SK-N-SH (cell line): Measurements from ENCODE around the gene ADTRP. TPM values are rescaled to one million over a fixed set of nuclear protein-coding genes. Genes with fewer than 3 reads are reported as not detected.
A peak's percentile ranks its signal among the peaks of the same experiment; 100 is the strongest.

Experiments
- CTCF ChIA-PET: fragments of 300-600, 350-600 bp; formaldehyde crosslinking; extraction: SDS; loops from one replicate; lab custom pipeline; 2021; lab: Yijun Ruan, JAX
- POLR2A ChIA-PET: fragments of 350-600 bp; sonication (Branson Sonifier 250); formaldehyde crosslinking; extraction: SDS; loops from one replicate; lab custom pipeline; 2020; ENCODE audit warnings: antibody characterized with exemption, inconsistent platforms; lab: Yijun Ruan, JAX
- DNase-seq: peaks from one replicate; pipeline ENCODE4 v3.0.0; 2012
- H2AFZ ChIP-seq: fragments of 200-600 bp; sonication (generic); 2 replicates; pipeline ENCODE4 v1.8.1; 2016; ENCODE audit warnings: antibody characterized with exemption, mild to moderate bottlenecking, low read depth
- H3F3A ChIP-seq: fragments of 200-600 bp; sonication (generic); replicated peaks from 2 replicates; pipeline ENCODE3; 2016; ENCODE audit warnings: antibody characterized with exemption, mild to moderate bottlenecking; ENCODE audit not compliant: insufficient read depth
- H3K27ac ChIP-seq, 2 experiments: fragments of 200-500 bp in 1 of 2; fragments of 200-600 bp in 1 of 2; sonication (Bioruptor generic) in 1 of 2; sonication (generic), shearing (Covaris generic) in 1 of 2; 2 replicates each; pipeline versions ENCODE4 v1.5.1 to v1.6.1; 2014 to 2016; ENCODE audit warnings: low read depth in 2 of 2, inconsistent platforms in 1 of 2, low read length in 1 of 2, mild to moderate bottlenecking in 1 of 2, mixed read lengths in 1 of 2
- H3K27me3 ChIP-seq: fragments of 200-600 bp; sonication (generic), shearing (Covaris generic); 2 replicates; pipeline ENCODE4 v1.6.1; 2016; ENCODE audit warnings: mixed run types; ENCODE audit not compliant: insufficient read depth
- H3K36me3 ChIP-seq, 2 experiments: fragments of 200-500 bp in 1 of 2; fragments of 200-600 bp in 1 of 2; sonication (Bioruptor generic) in 1 of 2; sonication (generic) in 1 of 2; replicated peaks in 1 of 2; 2 replicates each; pipeline versions ENCODE3 to v1.5.1; 2014 to 2016; ENCODE audit warnings: low read length in 1 of 2, mild to moderate bottlenecking in 1 of 2; ENCODE audit not compliant: insufficient read depth in 2 of 2, control insufficient read depth in 1 of 2
- H3K4me1 ChIP-seq, 2 experiments: fragments of 200-500 bp in 1 of 2; fragments of 200-600 bp in 1 of 2; sonication (Bioruptor generic) in 1 of 2; sonication (generic), shearing (Covaris generic) in 1 of 2; 2 replicates each; pipeline versions ENCODE4 v1.5.1 to v1.6.1; 2014 to 2016; ENCODE audit warnings: low read depth in 1 of 2, low read length in 1 of 2, mixed run types in 1 of 2; ENCODE audit not compliant: insufficient read depth in 2 of 2, control insufficient read depth in 1 of 2
- H3K4me2 ChIP-seq: fragments of 200-600 bp; sonication (generic), shearing (Covaris generic); 2 replicates; pipeline ENCODE4 v1.6.1; 2017; ENCODE audit warnings: mixed run types
- H3K4me3 ChIP-seq, 2 experiments: fragments of 200-500 bp in 1 of 2; fragments of 200-600 bp in 1 of 2; sonication (Bioruptor generic) in 1 of 2; sonication (generic), shearing (Covaris generic) in 1 of 2; 2 replicates each; pipeline versions ENCODE4 v1.5.1 to v1.8.1; 2014 to 2016; ENCODE audit warnings: low read depth in 2 of 2, inconsistent platforms in 1 of 2, low read length in 1 of 2, mild to moderate bottlenecking in 1 of 2, mixed read lengths in 1 of 2, moderate library complexity in 1 of 2
- H3K79me2 ChIP-seq: fragments of 200-600 bp; sonication (generic); 2 replicates; pipeline ENCODE4 v1.8.1; 2017; ENCODE audit warnings: mild to moderate bottlenecking; ENCODE audit not compliant: insufficient read depth
- H3K9ac ChIP-seq: fragments of 200-600 bp; sonication (generic); 2 replicates; pipeline ENCODE4 v1.6.1; 2017; ENCODE audit warnings: mixed run types
- H3K9me2 ChIP-seq: fragments of 200-600 bp; sonication (generic); 2 replicates; pipeline ENCODE4 v1.6.1; 2017; ENCODE audit warnings: mixed run types
- H3K9me3 ChIP-seq: fragments of 200-600 bp; sonication (generic); 2 replicates; pipeline ENCODE4 v1.6.1; 2017; ENCODE audit warnings: mixed run types, mild to moderate bottlenecking, moderate library complexity
- H4K20me1 ChIP-seq: fragments of 200-600 bp; sonication (generic); 2 replicates; pipeline ENCODE4 v1.6.1; 2017; ENCODE audit warnings: mild to moderate bottlenecking, mixed run types; ENCODE audit not compliant: insufficient read depth
- EP300 ChIP-seq, 2 experiments: IDR thresholded peaks; 2 replicates each; pipeline versions ENCODE4 v1.4.0 to v1.6.1; 2012; ENCODE audit warnings: borderline replicate concordance in 1 of 2, low read depth in 1 of 2, low read length in 1 of 2
- EZH2phosphoT487 ChIP-seq: fragments of 200-600 bp; sonication (generic); IDR thresholded peaks from 2 replicates; pipeline ENCODE4 v1.6.1; 2017; ENCODE audit warnings: low read depth, mixed run types, mild to moderate bottlenecking, antibody characterized with exemption, moderate library complexity, borderline replicate concordance
- FOSL2 ChIP-seq: IDR thresholded peaks from 2 replicates; pipeline ENCODE4 v1.4.0; 2012; ENCODE audit warnings: low read depth, mild to moderate bottlenecking, moderate library complexity, borderline replicate concordance
- FOXJ3 ChIP-seq: sonication (generic); formaldehyde crosslinking; IDR thresholded peaks from 2 replicates; pipeline ENCODE4 v1.5.1; 2020; ENCODE audit warnings: mild to moderate bottlenecking, missing genetic modification reagents
- FOXM1 ChIP-seq: IDR thresholded peaks from 2 replicates; pipeline ENCODE4 v1.4.0; 2012; ENCODE audit warnings: low read depth, mild to moderate bottlenecking
- GATA2 ChIP-seq: sonication (generic); formaldehyde crosslinking; IDR thresholded peaks from 2 replicates; pipeline ENCODE4 v1.5.0; 2020; ENCODE audit warnings: mild to moderate bottlenecking, missing genetic modification reagents
- JUND ChIP-seq: IDR thresholded peaks from 2 replicates; pipeline ENCODE4 v1.4.0; 2012
- NFIC ChIP-seq: IDR thresholded peaks from 2 replicates; pipeline ENCODE4 v1.4.0; 2012; ENCODE audit warnings: borderline replicate concordance
- RCOR1 ChIP-seq: fragments of 150-350 bp; IDR thresholded peaks from 2 replicates; pipeline ENCODE4 v1.6.1; 2017; ENCODE audit warnings: antibody characterized with exemption, low read length
- SIN3A ChIP-seq: IDR thresholded peaks from 2 replicates; pipeline ENCODE4 v1.6.1; 2012; ENCODE audit warnings: low read depth, mild to moderate bottlenecking, low read length, moderate library complexity, borderline replicate concordance
- SMC3 ChIP-seq: IDR thresholded peaks from 2 replicates; pipeline ENCODE4 v1.6.1; 2012; ENCODE audit warnings: low read depth, low read length, improper control_type of control experiment
- TAF1 ChIP-seq: IDR thresholded peaks from 2 replicates; pipeline ENCODE4 v1.6.1; 2012; ENCODE audit warnings: low read depth, mild to moderate bottlenecking, low read length, moderate library complexity, borderline replicate concordance
- TCF12 ChIP-seq: IDR thresholded peaks from 2 replicates; pipeline ENCODE4 v1.4.0; 2012
- TEAD4 ChIP-seq: IDR thresholded peaks from 2 replicates; pipeline ENCODE4 v1.4.0; 2012; ENCODE audit warnings: mild to moderate bottlenecking, borderline replicate concordance; ENCODE audit not compliant: insufficient read depth
- WGBS: methylation state at CpG from one replicate; pipeline ENCODE4 v1.1.6; 2017; ENCODE audit warnings: low lambda C conversion rate; 5-methylcytosine and 5-hydroxymethylcytosine counted together
- polyA plus RNA-seq, 3 experiments: library from polyadenylated mRNA; depleted of rRNA; stranded (reverse); fragments of >200 nt; gene quantifications; 2 replicates each; pipeline ENCODE4 v1.2.3, GENCODE V29; 2012
- TF ChIP-seq, protein P1 (sequence below): fragments of 150-350 bp; IDR thresholded peaks from 2 replicates; pipeline ENCODE4 v1.6.1; 2016; ENCODE audit warnings: mild to moderate bottlenecking, low read depth, low read length
- TF ChIP-seq, protein P2 (sequence below): IDR thresholded peaks from 2 replicates; pipeline ENCODE4; 2012
- TF ChIP-seq, protein P3 (sequence below): IDR thresholded peaks from 2 replicates; pipeline ENCODE4 v1.4.0; 2012; ENCODE audit warnings: low read depth, borderline replicate concordance
- TF ChIP-seq, protein P4 (sequence below): IDR thresholded peaks from 2 replicates; pipeline ENCODE4 v1.4.0; 2012; ENCODE audit warnings: low read depth

Gene ADTRP
- polyA plus RNA-seq, 1 of the 3 experiments (the other 2 are of a cell fraction) = 0.84 TPM

DNA sequence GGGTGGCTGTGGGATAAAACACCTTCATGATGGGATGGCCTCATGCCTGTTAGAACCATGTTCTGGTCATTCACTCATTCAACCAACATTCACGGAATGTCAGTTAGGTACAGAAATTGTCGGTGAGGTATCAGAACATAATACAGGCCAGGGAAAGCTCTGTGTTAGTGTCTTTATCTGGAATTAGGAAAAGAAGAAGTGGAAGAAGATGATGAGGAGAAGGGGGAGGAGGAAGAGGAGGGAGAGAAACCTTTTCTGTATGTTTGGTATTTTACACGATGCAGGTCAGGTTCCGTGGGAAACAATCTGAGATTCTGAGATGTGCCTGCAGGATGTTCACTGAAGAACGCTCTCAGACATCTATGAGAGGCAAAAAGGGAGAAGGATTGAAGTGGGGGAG lies 5.6 kb downstream of the ADTRP start:
- H4K20me1 ChIP-seq = no peaks in the 10 kb centered on the region
- 92% methylated on average over 5 of the region's 5 CpGs for WGBS
- no peak overlapping the region for H3K4me3 ChIP-seq
- ChIA-PET POLR2A (no interaction called here), CTCF (no interaction called here)
- peaks cover 5 to 39% of the 10 kb centered on the region in 2 experiments for H3K4me1 ChIP-seq
- H3F3A ChIP-seq = peaks cover 29% of the 10 kb centered on the region
- H2AFZ ChIP-seq = no peak overlapping the region
- H3K79me2 ChIP-seq = no peaks in the 10 kb centered on the region
- H3K27me3 ChIP-seq = no peaks in the 10 kb centered on the region
- H3K4me2 ChIP-seq = peak overlapping the region; percentile 56
- H3K9me2 ChIP-seq = no peaks in the 10 kb centered on the region
- no peaks in the 10 kb centered on the region for H3K9me3 ChIP-seq
- peak overlapping the region; percentile 39 to 97; a peak in 3 of 4 replicates for H3K27ac ChIP-seq
- no peaks in the 10 kb centered on the region for H3K36me3 ChIP-seq
- H3K9ac ChIP-seq = peak overlapping the region; percentile 4; the same call in 1 of the 2 replicates
- TF ChIP-seq, protein P1, sequence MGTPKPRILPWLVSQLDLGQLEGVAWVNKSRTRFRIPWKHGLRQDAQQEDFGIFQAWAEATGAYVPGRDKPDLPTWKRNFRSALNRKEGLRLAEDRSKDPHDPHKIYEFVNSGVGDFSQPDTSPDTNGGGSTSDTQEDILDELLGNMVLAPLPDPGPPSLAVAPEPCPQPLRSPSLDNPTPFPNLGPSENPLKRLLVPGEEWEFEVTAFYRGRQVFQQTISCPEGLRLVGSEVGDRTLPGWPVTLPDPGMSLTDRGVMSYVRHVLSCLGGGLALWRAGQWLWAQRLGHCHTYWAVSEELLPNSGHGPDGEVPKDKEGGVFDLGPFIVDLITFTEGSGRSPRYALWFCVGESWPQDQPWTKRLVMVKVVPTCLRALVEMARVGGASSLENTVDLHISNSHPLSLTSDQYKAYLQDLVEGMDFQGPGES = no peak
- TF ChIP-seq, protein P2, sequence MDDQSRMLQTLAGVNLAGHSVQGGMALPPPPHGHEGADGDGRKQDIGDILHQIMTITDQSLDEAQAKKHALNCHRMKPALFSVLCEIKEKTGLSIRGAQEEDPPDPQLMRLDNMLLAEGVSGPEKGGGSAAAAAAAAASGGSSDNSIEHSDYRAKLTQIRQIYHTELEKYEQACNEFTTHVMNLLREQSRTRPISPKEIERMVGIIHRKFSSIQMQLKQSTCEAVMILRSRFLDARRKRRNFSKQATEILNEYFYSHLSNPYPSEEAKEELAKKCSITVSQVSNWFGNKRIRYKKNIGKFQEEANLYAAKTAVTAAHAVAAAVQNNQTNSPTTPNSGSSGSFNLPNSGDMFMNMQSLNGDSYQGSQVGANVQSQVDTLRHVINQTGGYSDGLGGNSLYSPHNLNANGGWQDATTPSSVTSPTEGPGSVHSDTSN = no peak
- no peak for TF ChIP-seq SIN3A
- TF ChIP-seq EZH2phosphoT487 = no peak
- no peak for TF ChIP-seq TCF12
- no peak for TF ChIP-seq FOXM1
- no peak for TF ChIP-seq EP300 (IDR thresholded peaks at IDR 0.05; ENCODE audit: borderline replicate concordance in 1 of 2, low read depth in 1 of 2, low read length in 1 of 2)
- TF ChIP-seq TAF1 = no peak
- TF ChIP-seq, protein P3, sequence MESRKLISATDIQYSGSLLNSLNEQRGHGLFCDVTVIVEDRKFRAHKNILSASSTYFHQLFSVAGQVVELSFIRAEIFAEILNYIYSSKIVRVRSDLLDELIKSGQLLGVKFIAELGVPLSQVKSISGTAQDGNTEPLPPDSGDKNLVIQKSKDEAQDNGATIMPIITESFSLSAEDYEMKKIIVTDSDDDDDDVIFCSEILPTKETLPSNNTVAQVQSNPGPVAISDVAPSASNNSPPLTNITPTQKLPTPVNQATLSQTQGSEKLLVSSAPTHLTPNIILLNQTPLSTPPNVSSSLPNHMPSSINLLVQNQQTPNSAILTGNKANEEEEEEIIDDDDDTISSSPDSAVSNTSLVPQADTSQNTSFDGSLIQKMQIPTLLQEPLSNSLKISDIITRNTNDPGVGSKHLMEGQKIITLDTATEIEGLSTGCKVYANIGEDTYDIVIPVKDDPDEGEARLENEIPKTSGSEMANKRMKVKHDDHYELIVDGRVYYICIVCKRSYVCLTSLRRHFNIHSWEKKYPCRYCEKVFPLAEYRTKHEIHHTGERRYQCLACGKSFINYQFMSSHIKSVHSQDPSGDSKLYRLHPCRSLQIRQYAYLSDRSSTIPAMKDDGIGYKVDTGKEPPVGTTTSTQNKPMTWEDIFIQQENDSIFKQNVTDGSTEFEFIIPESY = no peak
- no peak for TF ChIP-seq SMC3
- TF ChIP-seq, protein P4, sequence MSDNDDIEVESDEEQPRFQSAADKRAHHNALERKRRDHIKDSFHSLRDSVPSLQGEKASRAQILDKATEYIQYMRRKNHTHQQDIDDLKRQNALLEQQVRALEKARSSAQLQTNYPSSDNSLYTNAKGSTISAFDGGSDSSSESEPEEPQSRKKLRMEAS = no peak
- TF ChIP-seq, all 33 proteins: peak for 0
- no peak for DNase-seq

DNA sequence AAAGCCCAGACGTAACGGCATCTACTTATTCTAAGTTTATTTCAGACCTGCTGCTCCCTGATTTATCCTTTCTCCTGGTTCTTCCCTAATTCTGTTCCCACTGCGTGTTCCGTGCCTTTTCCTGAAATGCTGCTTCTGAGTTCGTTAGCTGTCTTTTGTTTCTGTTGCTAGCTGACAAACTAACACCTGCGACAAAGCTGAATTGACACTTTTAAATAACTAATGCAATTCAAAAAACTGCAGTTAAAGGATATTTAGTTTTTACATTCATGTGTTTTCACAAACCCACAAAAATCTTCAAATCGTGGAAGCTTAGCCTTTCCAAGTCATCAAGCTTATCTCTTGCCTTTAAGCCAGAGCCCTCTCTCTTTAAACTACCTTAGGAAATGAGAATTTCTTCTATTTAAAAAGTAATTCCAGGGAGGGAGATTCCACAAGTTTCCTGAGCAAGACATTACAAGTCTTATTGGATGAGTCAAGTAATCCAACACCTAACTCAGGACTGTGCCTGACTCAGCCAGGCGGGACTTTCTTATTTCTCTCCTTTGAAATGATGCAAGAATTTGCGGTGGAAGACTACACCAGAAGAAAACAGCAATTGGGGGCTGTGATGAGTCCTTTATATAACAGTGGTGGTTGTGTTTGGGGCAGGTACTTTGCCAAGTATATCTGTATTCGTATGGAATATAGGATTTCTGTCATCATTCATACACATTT lies 6.3 kb downstream of the ADTRP start:
- Histone ChIP-seq H3K36me3 (no peaks in the 10 kb centered on the region), H3K9me2 (no peaks in the 10 kb centered on the region), H2AFZ (no peak overlapping the region), H4K20me1 (no peaks in the 10 kb centered on the region), H3K4me2 (peak overlapping the region; percentile 56), H3K79me2 (no peaks in the 10 kb centered on the region), H3F3A (peaks cover 36% of the 10 kb centered on the region), H3K4me3 (no peak overlapping the region), H3K27me3 (no peaks in the 10 kb centered on the region), H3K9me3 (no peaks in the 10 kb centered on the region), H3K9ac (peak overlapping the region; percentile 61; the same call in 1 of the 2 replicates), H3K4me1 (peaks cover 5 to 41% of the 10 kb centered on the region in 2 experiments), H3K27ac (peak overlapping the region; percentile 76 to 97; a peak in 3 of 4 replicates)
- ChIA-PET CTCF (no interaction called here), POLR2A (no interaction called here)
- 59% methylated on average over 10 of the region's 10 CpGs for WGBS
- no peak for DNase-seq
- TF ChIP-seq RCOR1 (no peak), GATA2 (CRISPR knock-in tag) (no peak), FOSL2 (peak; percentile 94), FOXM1 (peak; percentile 44; the same call in 1 of the 2 replicates), FOXJ3 (CRISPR knock-in tag) (no peak), JUND (peak; percentile 84), TEAD4 (peak; percentile 72; the same call in 1 of the 2 replicates), NFIC (peak; percentile 48; the same call in 1 of the 2 replicates)
- TF ChIP-seq, protein P4 = peak; percentile 48; the same call in 1 of the 2 replicates
